Caco-2 (cell line): ENCODE results near the gene ZBTB11. TPM values are rescaled to one million over a fixed set of nuclear protein-coding genes. Genes with fewer than 3 reads are reported as not detected.

Source experiments
- BruUV-seq: library from RNA; stranded (reverse); fragments of 400-500 nt; replicated peaks from 2 replicates; lab custom pipeline; 2021; lab: Mats Ljungman, UMichigan
- CTCF ChIA-PET: fragments of 300-600 bp; sonication (Branson Sonifier 250); formaldehyde crosslinking; loops from one replicate; lab custom pipeline; 2022; ENCODE audit warnings: antibody characterized with exemption; lab: Charles Lee
- POLR2A ChIA-PET: fragments of 300-600 bp; sonication (Branson Sonifier 250); formaldehyde crosslinking; loops from one replicate; lab custom pipeline; 2022; ENCODE audit warnings: antibody characterized with exemption; lab: Charles Lee
- DNase-seq, 2 experiments: peaks; one replicate each; pipeline versions ENCODE4 v3.0.0 to v3.0.0-alpha.2; 2020 to 2022
- H3K27me3 ChIP-seq: replicated peaks from 2 replicates; pipeline ENCODE4 v1.6.0; 2011; ENCODE audit warnings: low read length; ENCODE audit not compliant: control insufficient read depth, insufficient read depth
- H3K36me3 ChIP-seq: 2 replicates; pipeline ENCODE4 v1.5.1; 2011; ENCODE audit warnings: low read length; ENCODE audit not compliant: control insufficient read depth, insufficient read depth
- H3K4me1 ChIP-seq: fragments of 250-450 bp; sonication (Bioruptor Pico); 2 replicates; pipeline ENCODE4 v1.5.1; 2020; ENCODE audit warnings: mild to moderate bottlenecking
- H3K4me3 ChIP-seq: 2 replicates; pipeline ENCODE4 v1.5.1; 2011; ENCODE audit warnings: low read depth, mild to moderate bottlenecking, control low read depth, low read length
- H3K9me3 ChIP-seq: fragments of 250-450 bp; sonication (Bioruptor Pico); 2 replicates; pipeline ENCODE4 v1.5.1; 2020; ENCODE audit warnings: mild to moderate bottlenecking, moderate library complexity
- H3K27ac Mint-ChIP-seq: one replicate; pipeline ENCODE4 v1.8.0; 2022; ENCODE audit warnings: mixed read lengths; ENCODE audit not compliant: unreplicated experiment
- H3K27me3 Mint-ChIP-seq: one replicate; pipeline ENCODE4 v1.8.0; 2022; ENCODE audit warnings: mixed read lengths; ENCODE audit not compliant: insufficient read depth, unreplicated experiment
- H3K36me3 Mint-ChIP-seq: one replicate; pipeline ENCODE4 v1.8.0; 2022; ENCODE audit warnings: mild to moderate bottlenecking, mixed read lengths; ENCODE audit not compliant: insufficient read depth, unreplicated experiment
- H3K4me1 Mint-ChIP-seq: one replicate; pipeline ENCODE4 v1.8.0; 2022; ENCODE audit warnings: low read depth, mixed read lengths; ENCODE audit not compliant: unreplicated experiment
- H3K4me3 Mint-ChIP-seq: one replicate; pipeline ENCODE4 v1.8.0; 2022; ENCODE audit warnings: mild to moderate bottlenecking, moderate library complexity, mixed read lengths; ENCODE audit not compliant: unreplicated experiment
- H3K9me3 Mint-ChIP-seq: one replicate; pipeline ENCODE4 v1.8.0; 2022; ENCODE audit warnings: mixed read lengths; ENCODE audit not compliant: unreplicated experiment
- intact Hi-C: fragments of 100-400 bp; cut with micrococcal nuclease; formaldehyde crosslinking; loops from one replicate; pipeline ENCODE4 v1.10.0; 2022; ENCODE audit not compliant: unreplicated experiment
- total RNA-seq: library from RNA; stranded (reverse); gene quantifications from 2 replicates; pipeline ENCODE4 v1.2.3, GENCODE V29; 2022
- TF ChIP-seq, protein P1 (sequence below), 2 experiments: fragments of 200-600 bp in 1 of 2; IDR thresholded peaks; 1 replicate in 1 of 2; 2 replicates in 1 of 2; pipeline versions ENCODE4 v1.5.1 to v1.8.0; 2011 to 2022; ENCODE audit warnings: antibody characterized with exemption in 1 of 2, control low read depth in 1 of 2, inconsistent platforms in 1 of 2, low read depth in 1 of 2, low read length in 1 of 2, mild to moderate bottlenecking in 1 of 2, moderate library complexity in 1 of 2; ENCODE audit not compliant: insufficient read depth in 1 of 2, severe bottlenecking in 1 of 2, unreplicated experiment in 1 of 2

The ZBTB11 gene
- total RNA-seq, 1 experiment from 2014 or later: 16.4 TPM

DNA sequence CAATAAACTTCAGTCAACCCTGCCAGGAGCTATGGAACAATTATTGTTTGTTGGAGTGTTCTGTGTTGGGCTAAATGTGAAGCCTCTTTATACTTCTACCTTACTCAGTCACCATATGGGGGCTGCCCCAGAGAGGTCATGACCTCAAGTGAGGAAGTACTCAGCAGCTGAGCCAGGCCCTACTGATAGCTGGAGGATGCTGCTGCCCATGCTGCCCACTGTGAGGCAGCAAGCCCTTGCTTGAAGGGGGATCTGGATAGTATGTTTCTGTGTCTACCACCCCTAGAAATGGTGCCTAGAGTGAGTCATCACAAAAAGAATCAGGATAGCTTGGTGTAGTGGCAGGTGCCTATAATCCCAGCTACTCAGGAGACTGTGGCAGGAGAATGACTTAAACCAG is 14.0 kb upstream of the ZBTB11 start:
- CTCF ChIA-PET: interaction anchor here (1.0 kb wide), 1 partner anchor 13 kb away, joined by 3 read pairs; no protein-coding TSS in a partner anchor
- no peaks in the 10 kb centered on the region for H3K9me3 ChIP-seq
- H3K4me3 ChIP-seq: no peak overlapping the region
- intact Hi-C loops: loop anchor here (10.0 kb wide), 1 partner anchor 84 kb away; the partner anchor contains the start of gene NXPE3
- H3K4me1 Mint-ChIP-seq: peaks cover 19% of the 10 kb centered on the region
- no peak overlapping the region for H3K4me3 Mint-ChIP-seq
- no peaks in the 10 kb centered on the region for H3K27me3 Mint-ChIP-seq
- H3K4me1 ChIP-seq: peaks cover 10% of the 10 kb centered on the region; the same call in 1 of the 2 replicates
- no peaks in the 10 kb centered on the region for H3K36me3 ChIP-seq
- no peaks in the 10 kb centered on the region for H3K9me3 Mint-ChIP-seq
- DNase-seq: no peak
- no peaks in the 10 kb centered on the region for H3K27me3 ChIP-seq
- TF ChIP-seq, protein P1, sequence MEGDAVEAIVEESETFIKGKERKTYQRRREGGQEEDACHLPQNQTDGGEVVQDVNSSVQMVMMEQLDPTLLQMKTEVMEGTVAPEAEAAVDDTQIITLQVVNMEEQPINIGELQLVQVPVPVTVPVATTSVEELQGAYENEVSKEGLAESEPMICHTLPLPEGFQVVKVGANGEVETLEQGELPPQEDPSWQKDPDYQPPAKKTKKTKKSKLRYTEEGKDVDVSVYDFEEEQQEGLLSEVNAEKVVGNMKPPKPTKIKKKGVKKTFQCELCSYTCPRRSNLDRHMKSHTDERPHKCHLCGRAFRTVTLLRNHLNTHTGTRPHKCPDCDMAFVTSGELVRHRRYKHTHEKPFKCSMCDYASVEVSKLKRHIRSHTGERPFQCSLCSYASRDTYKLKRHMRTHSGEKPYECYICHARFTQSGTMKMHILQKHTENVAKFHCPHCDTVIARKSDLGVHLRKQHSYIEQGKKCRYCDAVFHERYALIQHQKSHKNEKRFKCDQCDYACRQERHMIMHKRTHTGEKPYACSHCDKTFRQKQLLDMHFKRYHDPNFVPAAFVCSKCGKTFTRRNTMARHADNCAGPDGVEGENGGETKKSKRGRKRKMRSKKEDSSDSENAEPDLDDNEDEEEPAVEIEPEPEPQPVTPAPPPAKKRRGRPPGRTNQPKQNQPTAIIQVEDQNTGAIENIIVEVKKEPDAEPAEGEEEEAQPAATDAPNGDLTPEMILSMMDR (IDR thresholded peaks at IDR 0.05; ENCODE audit: insufficient read depth in 1 of 2, low read depth in 1 of 2, low read length in 1 of 2, severe bottlenecking in 1 of 2, unreplicated experiment in 1 of 2): no peak
- H3K36me3 Mint-ChIP-seq: peaks cover 16% of the 10 kb centered on the region
- POLR2A ChIA-PET: no interaction called here
- no TSS peak for BruUV-seq
- peak overlapping the region; percentile 69 for H3K27ac Mint-ChIP-seq

DNA sequence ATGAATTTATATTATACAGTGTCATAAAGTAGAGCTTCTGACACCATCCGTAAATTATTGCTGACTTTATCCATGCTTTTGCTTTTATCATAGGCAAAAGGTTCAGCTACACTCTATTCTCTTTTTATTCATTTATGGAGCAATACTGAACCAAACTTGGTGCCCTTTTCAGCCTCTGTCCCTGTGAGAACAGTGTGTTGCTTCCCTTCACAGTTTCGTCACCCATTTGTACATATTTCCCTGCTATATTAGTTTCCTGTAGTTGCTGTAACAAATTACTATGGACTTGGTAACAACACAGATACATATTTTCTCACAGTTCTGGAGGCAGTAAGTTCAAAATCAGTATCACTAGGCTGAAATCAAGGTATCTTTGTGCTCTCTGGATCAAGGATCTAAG is 12.4 kb upstream of the ZBTB11 start:
- DNase-seq: no peak
- CTCF ChIA-PET: no interaction called here

DNA sequence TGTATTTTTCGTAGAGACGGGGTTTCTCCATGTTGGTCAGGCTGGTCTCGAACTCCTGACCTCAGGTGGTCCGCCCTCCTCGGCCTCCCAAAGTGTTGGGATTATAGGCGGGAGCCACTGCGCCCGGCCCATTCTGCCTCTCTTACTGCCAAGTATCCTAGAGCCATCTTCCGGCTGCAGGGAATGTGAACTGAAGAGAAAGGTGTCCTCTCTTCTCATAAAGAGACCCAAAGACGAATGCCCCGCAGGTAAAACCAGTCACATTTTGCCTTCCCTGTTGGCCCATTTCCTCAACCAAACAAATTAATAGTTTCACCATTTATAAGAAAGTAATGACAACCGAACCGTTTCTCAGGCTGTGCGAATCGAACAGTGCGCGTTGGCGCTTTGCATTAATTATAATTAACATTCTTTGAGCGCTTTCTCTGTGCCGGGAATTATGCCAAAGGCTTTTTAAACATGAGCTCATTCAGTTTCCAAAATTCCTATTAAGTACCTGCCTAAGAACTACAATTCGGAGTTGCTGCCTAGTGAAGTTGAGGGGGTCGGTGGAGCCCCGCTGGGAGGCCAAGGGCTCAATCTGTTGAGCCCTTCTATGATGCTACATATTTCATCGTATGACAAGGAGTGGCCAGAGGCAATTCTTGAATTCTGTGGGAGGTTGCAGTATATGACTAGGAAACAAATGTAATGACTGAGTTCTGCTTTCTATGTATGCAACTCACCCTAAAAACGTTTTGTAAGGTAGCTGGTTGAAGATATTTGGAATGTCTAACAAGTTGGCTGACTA is 10.4 kb upstream of the ZBTB11 start:
- TSS peak; percentile 83 for BruUV-seq
- H3K27me3 ChIP-seq: no peaks in the 10 kb centered on the region
- Mint-ChIP-seq H3K27me3 (no peaks in the 10 kb centered on the region), H3K27ac (peak overlapping the region; percentile 98), H3K9me3 (no peaks in the 10 kb centered on the region), H3K4me1 (peaks cover 21% of the 10 kb centered on the region), H3K36me3 (peaks cover 52% of the 10 kb centered on the region), H3K4me3 (peak overlapping the region; percentile 89)
- H3K4me3 ChIP-seq: peak overlapping the region; percentile 79
- H3K9me3 ChIP-seq: no peaks in the 10 kb centered on the region
- peaks cover 13% of the 10 kb centered on the region; the same call in 1 of the 2 replicates for H3K4me1 ChIP-seq
- TF ChIP-seq, protein P1 (IDR thresholded peaks at IDR 0.05; ENCODE audit: insufficient read depth in 1 of 2, low read depth in 1 of 2, low read length in 1 of 2, severe bottlenecking in 1 of 2, unreplicated experiment in 1 of 2): no peak
- intact Hi-C loops: loop anchor here (2.0 to 5.0 kb wide), 2 partner anchors 37 to 160 kb away; partner anchors contain the start of genes CEP97 and NFKBIZ
- CTCF ChIA-PET: interaction anchor here (0.9 kb wide), 1 partner anchor 92 kb away, joined by 3 read pairs; the partner anchor contains the start of gene NXPE3
- DNase-seq: peak in 1 of 2 experiments; percentile 20
- POLR2A ChIA-PET: interaction anchor here (1.6 to 1.8 kb wide), 2 partner anchors 11 to 37 kb away, joined by 8 to 20 read pairs; partner anchors contain the start of genes CEP97 and ZBTB11
- no peaks in the 10 kb centered on the region; the same call in 1 of the 2 replicates for H3K36me3 ChIP-seq

More for the DNA sequence above, 12.4 kb upstream of the ZBTB11 start:
- no peaks in the 10 kb centered on the region for H3K9me3 Mint-ChIP-seq
- no peaks in the 10 kb centered on the region for H3K27me3 ChIP-seq
- BruUV-seq: no TSS peak
- H3K36me3 ChIP-seq: no peaks in the 10 kb centered on the region
- no peaks in the 10 kb centered on the region for H3K9me3 ChIP-seq
- H3K27me3 Mint-ChIP-seq: no peaks in the 10 kb centered on the region
- peaks cover 13% of the 10 kb centered on the region; the same call in 1 of the 2 replicates for H3K4me1 ChIP-seq
- peaks cover 33% of the 10 kb centered on the region for H3K36me3 Mint-ChIP-seq
- POLR2A ChIA-PET: no interaction called here
- H3K4me1 Mint-ChIP-seq: peaks cover 28% of the 10 kb centered on the region
- intact Hi-C loops: loop anchor here (5.0 kb wide), 1 partner anchor 158 kb away; the partner anchor contains the start of gene NFKBIZ
- TF ChIP-seq, protein P1 (IDR thresholded peaks at IDR 0.05; ENCODE audit: insufficient read depth in 1 of 2, low read depth in 1 of 2, low read length in 1 of 2, severe bottlenecking in 1 of 2, unreplicated experiment in 1 of 2): no peak
- no peak overlapping the region for H3K27ac Mint-ChIP-seq
- no peak overlapping the region for H3K4me3 ChIP-seq
- no peak overlapping the region for H3K4me3 Mint-ChIP-seq
